ENCODE measurements around the gene TTC33.
A peak's percentile ranks its signal among the peaks of the same experiment; 100 is the strongest.
"Not testable (repeated sequence)": the region's sequence is repeated elsewhere in the genome, so short reads cannot be mapped to it uniquely, and the experiment has no call there.

Gene TTC33

GRCh38 chr5:40716000-40716399 lies 39.8 kb downstream of the TTC33 start:
- DNase-seq = peak; percentile 5

DNA sequence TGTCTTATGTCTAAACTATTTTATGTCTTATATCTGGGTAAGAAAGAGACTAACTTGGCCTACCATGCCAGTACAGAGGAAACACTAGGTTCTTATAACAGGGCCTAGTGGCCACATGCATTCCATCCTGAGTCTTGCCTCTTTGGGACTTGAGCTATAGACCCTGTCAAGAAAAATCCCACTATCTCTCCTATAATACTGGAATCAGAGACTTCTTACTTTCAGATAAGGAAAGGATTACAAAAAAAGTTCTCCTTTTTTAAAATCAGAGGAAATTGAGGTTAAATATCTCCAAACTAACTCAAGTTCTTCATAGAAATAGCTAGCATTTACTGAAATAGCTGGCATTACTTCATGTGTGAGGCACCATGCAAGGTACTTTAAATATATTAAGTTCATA lies 41.8 kb downstream of the TTC33 start:
- DNase-seq = no peak

DNA sequence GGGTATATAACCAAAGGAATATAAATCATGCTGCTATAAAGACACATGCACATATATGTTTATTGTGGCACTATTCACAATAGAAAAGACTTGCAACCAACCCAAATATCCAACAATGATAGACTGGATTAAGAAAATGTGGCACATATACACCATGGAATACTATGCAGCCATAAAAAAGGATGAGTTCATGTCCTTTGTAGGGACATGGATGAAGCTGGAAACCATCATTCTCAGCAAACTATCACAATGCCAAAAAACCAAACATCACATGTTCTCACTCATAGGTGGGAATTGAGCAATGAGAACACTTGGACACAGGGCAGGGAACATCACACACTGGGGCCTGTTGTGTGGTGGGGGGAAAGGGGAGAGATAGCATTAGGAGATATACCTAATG lies 45.2 kb downstream of the TTC33 start:
- DNase-seq = not testable (repeated sequence)

- DNase-seq = not testable (repeated sequence)
These were observed 50.3 kb downstream of the TTC33 start for GRCh38 chr5:40705484-40705883.

GRCh38 chr5:40702027-40702426 lies 53.7 kb downstream of the TTC33 start:
- not testable (repeated sequence) for DNase-seq

DNA sequence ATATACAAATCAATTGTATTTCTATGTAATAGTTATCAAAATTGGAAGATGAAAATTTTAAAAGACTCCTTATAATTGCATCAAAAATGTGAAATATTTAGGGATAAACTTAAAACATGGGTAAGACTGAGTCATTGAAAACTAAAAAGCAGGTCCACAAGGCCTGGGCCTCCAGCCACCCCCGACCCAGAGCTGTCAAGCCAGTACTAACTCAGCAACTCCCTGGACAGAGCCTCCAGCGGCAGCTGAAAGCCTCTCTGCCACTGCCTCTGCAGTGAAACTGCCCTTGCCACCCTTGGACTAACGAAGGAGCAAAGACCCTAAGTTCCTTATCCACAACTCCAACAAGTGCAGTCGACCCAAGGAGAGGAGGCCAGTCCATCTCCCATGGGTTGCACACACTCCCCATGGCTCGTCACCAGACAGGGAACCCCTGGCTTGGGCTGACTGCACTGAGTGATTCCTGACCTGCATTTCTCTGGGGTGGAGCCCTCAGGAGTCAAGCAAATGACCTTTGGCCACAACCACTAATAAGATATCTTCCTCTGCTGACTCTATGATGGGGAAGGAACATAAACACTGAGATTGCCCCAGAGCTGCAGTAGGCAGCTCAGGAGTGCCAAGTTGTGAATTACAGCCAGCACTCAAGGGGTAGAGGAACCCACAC lies 55.5 kb downstream of the TTC33 start:
- DNase-seq = no peak

DNA sequence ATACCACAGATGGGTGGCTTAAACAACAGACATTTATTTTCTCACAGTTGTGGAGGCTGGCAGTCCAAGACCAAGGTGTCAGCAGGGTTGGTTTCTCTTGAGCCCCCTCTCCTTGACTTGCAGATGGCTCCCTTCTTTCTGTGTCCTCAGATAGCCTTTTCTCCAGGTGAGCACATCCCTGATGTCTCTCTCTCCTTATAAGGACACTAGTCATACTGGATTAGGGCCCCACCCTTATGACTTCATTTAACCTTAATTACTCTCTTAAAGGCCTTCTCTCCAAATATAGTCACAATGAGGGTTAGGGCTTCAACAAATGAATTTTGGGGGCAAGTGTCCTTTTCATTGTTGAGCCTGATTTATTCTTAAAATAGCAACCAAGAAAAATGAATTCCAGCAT lies 61.3 kb downstream of the TTC33 start:
- DNase-seq = no peak

GRCh38 chr5:40691894-40692293 lies 63.9 kb downstream of the TTC33 start:
- no peak for DNase-seq

GRCh38 chr5:40690267-40690666 lies 65.5 kb downstream of the TTC33 start:
- no peak for DNase-seq

GRCh38 chr5:40689438-40689837 lies 66.3 kb downstream of the TTC33 start:
- DNase-seq = no peak

DNA sequence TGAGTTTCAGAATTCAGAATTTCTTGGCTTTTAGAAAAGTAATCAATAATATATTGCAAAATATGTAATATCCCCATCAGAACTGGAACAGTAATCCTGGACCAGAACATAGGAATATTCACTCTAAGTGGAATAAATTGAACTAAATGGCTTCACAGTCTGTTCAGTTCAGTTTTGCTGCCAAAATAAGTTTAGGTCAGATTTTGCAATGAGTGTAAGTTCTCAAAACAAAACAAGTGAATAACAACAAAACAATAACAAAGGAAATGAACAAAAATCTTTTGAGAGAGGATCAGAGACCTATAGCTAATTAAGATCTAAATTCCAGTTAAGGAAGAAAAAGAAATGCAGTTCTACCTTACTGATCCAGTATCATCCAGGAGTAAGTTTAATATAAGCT lies 66.8 kb downstream of the TTC33 start:
- DNase-seq = no peak

- DNase-seq = peak; percentile 84
These were observed 67.5 kb downstream of the TTC33 start for GRCh38 chr5:40688127-40688761.

GRCh38 chr5:40687321-40687720 lies 68.4 kb downstream of the TTC33 start:
- no peak for DNase-seq

DNA sequence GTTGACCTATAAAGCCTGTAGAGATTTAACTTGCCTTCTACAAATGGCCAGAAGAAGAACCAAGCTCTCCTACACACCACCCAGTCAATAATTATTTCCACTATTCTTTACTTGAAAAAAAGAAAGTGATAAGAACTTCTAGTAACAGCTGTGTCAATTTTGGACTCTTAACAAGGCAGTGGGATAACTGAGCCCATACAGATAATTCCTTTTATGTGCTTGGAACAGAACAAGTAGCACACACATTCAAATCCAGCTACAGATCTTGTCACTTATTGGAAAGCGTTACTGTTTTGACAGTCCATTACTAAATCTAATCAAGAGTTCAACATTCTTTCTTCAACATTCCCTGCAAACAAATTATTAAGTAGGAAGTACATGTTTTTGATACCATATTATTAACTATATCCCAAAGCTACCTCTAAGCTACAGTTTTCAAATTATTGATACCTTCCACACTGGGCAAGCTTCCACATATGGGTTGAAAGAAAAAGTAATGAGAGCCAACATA lies 69.7 kb downstream of the TTC33 start:
- DNase-seq = no peak

DNA sequence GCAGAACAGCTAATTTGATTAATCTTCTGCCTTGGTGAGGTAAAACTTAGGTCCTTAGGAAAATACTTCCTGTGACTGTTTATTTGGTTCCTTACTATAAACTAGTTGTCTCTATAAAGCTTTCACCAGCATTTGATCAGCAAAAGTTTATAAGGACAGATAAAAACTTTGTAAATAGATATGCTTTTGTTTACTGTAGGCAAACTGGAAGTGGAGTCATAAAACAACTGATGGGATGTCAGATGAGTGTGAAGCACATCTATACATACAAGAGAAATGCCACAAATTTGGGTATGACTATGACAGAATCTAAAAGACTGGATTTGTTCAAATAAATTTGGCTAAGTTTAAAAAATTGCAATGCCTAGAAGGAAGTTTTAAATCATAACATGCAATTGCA lies 70.6 kb downstream of the TTC33 start:
- no peak for DNase-seq

DNA sequence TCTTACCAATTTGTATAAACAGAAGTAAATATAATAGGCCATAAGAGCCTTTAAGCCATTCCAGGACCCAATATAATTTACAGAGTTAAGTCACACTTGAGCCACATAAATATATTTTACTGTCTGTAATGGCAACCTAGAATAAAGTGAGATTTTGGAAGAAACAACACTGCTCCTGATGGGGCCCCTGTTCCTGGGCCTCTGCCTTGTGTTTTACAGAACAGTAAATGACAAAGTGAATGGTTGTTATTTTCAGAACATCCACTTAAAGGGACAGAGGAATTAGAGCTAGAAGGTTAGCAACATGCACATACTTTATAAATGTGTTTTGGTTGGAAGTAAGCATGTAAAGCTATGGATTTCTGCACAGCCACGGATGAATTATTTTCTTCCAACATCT lies 72.5 kb downstream of the TTC33 start:
- DNase-seq = no peak

DNA sequence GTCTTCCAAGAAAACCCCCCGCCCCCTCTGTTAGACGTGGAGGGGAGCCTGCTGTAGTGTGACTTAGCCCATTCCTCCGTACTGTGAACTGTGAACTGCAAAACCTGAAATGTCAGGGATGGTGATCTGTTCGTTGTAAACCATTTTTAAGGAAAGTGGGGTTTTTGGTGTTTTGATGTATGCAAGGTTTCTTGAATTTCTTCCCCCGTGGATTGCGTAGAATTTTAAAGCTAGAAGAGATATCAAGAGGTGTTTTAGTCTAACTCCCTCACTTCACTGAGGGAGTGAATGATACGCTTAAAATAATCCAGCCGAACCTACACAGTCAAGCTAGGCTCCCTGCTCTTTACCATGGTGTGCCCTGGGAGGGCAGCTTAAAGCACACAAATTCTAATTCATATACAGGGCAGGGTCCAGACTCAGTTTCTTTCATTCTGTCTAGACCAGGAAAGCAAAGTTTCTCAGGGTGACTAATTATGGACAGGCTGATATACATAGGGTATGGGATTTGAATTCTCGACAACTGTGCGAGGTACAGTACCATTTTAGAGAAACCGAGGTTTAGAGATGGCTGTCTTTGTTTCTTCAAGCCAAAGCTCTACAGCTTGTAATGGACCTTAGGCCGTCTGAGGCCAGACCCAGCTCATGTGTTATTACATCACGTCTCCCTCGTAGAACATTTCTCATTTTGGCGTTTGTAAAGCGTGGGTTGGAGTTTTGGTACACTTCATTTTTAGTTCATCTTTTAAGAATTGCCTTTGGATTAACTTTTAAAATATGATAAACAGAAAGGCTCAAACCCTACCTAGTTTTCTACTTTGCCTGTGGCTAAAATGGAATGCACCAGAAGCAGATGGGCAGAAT lies 73.4 kb downstream of the TTC33 start:
- no peak for DNase-seq

DNA sequence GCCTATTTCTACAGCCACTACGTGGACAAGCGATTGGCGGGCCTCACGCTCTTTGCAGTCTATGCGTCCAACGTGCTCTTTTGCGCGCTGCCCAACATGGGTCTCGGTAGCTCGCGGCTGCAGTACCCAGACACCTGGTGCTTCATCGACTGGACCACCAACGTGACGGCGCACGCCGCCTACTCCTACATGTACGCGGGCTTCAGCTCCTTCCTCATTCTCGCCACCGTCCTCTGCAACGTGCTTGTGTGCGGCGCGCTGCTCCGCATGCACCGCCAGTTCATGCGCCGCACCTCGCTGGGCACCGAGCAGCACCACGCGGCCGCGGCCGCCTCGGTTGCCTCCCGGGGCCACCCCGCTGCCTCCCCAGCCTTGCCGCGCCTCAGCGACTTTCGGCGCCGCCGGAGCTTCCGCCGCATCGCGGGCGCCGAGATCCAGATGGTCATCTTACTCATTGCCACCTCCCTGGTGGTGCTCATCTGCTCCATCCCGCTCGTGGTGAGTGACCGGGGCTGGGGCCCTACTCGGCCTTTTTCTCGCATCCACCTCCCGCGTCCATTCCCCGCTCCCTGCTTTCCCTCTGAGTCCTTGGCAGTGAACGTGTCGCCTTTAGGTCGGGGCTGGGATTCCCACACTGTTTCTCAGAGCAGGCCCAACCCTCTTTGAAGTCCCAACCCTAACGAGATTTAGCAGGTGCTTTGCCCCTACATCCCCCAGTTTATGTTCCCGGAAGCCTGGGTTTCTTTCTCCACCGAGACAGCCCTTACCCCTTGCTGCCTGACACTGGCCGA lies 74.2 kb downstream of the TTC33 start:
- no peak for DNase-seq

GRCh38 chr5:40680741-40681362 lies 74.9 kb downstream of the TTC33 start:
- peak; percentile 78 for DNase-seq

GRCh38 chr5:40679913-40680681 lies 75.7 kb downstream of the TTC33 start, which contains the start of gene PTGER4:
Gene PTGER4, plus strand, starts transcription at chr5:40679915. Its CDS starts 1,079 bp downstream, at chr5:40680994.
- DNase-seq = peak; percentile 52

DNA sequence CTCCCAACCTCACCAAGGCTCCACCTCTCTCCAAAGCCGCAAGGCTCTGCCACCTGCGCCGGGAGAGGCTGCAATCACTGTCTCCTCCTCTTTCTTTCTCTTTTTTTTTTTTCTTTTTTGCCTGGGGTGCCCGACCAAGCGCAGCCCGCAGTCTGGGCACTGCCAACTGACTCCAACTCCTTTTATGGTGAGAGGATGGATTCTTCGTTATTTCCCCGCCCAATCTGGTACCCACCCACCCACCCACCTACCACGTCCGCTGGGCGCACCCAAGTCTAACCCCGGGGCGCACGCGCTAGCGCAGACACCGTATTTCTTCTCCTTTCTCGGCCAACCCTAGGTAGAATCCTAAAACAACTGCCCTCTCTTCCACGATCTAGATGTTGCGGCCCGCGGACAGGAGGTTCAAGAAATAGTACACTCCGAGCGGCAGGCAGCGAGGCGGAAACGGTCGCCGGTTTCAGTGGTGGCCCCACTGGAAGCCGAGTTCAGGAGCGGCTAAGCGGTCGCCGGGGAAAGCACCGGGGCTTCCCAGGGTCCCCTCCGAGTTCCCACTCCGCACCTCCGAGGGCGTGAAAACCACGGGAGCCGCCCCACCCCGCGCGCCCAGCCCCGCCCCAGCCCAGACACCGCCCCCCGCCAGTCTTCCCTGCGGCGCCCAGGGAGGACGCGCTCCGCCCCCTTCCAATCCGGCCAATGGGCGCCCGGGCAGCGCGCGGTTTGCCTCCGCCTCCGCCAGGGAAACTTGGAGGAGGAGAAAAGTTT lies 76.4 kb downstream of the TTC33 start:
- peak; percentile 83 for DNase-seq
